Measurements from ENCODE around the gene PRAC2.

GRCh38 chr17:48754500-48755261 is 31.7 kb downstream of the PRAC2 start:
- TF ChIP-seq POLR2AphosphoS5 (IDR thresholded peaks at IDR 0.05; ENCODE audit: low read depth, low read length) (no peak), PBX3 (IDR thresholded peaks at IDR 0.05) (no peak), CTCF (IDR thresholded peaks at IDR 0.05) (no peak), FOSL2 (IDR thresholded peaks at IDR 0.05; ENCODE audit: borderline replicate concordance, low read depth) (no peak), EP300 (IDR thresholded peaks at IDR 0.05; ENCODE audit: borderline replicate concordance in 1 of 2, low read depth in 1 of 2, low read length in 1 of 2) (no peak), RFX5 (IDR thresholded peaks at IDR 0.05; ENCODE audit: low read length) (no peak), MAX (IDR thresholded peaks at IDR 0.05; ENCODE audit: low read depth) (no peak), TEAD4 (IDR thresholded peaks at IDR 0.05; ENCODE audit: borderline replicate concordance, insufficient read depth) (no peak), RAD21 (IDR thresholded peaks at IDR 0.05; ENCODE audit: low read length) (no peak), GABPA (IDR thresholded peaks at IDR 0.05; ENCODE audit: low read depth) (no peak), ZBTB33 (IDR thresholded peaks at IDR 0.05; ENCODE audit: borderline replicate concordance, low read depth) (no peak), TAF1 (IDR thresholded peaks at IDR 0.05; ENCODE audit: borderline replicate concordance, low read depth, low read length) (no peak)
